DMS53 treated with DMSO at 0.1 percent for 48 hours (cell line): Measurements from ENCODE around the gene SALL4.
"Not testable (repeated sequence)": the region's sequence is repeated elsewhere in the genome, so short reads cannot be mapped to it uniquely, and the experiment has no call there.

Source experiments
- DNase-seq: peaks from one replicate; lab custom pipeline; 2025; ENCODE audit not compliant: unreplicated experiment; lab: John Stamatoyannopoulos, UW

Gene SALL4

DNA sequence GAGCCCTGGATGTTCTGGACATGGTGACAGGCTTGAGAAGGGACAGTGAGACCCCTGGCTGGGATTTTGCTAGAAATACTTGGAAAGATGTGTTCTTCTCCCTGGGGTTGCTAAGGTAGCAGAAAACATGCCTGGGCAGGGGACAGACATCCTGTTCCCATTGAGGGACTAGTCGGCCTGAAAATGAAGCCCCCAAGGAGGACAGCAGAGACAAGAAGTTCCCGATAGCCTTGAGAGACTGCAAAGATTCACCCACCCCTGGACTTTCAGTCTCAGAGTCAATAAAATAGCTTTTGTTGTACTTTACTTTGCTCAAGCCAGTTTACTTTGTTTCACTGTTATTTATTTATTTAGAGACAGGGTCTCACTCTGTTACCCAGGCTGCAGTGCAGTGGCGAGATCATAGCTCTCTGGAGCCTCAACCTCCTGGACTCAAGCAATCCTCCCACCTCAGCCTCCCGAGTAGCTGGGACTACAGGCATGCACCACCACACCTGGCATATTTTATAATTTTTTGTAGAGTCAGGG, 62.5 kb downstream of the SALL4 start:
- no peak for DNase-seq

DNA sequence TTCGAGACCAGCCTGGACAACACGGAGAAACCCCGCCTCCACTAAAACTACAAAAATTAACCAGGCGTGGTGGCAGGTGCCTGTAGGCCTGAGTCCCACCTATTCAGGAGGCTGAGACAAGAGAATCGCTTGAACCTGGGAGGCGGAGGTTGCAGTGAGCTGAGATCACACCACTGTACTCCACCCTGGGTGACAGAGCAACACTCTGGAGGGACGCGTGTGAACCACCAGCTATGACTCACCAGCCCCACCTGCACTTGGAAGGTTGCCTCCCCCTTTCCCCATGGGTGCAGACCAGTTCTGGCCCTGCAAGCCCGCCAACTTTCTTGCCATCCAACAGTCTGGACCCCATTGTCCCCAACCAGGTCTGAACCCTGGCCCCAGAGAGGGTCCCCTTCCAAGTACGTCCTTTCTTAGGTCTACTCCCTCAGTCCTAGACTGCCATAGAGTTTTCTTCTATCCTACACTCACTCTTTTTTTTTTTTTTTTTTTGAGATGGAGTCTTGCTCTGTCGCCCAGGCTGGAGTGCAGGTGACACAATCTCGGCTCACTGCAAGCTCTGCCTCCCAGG, 63.4 kb downstream of the SALL4 start:
- no peak for DNase-seq

DNA sequence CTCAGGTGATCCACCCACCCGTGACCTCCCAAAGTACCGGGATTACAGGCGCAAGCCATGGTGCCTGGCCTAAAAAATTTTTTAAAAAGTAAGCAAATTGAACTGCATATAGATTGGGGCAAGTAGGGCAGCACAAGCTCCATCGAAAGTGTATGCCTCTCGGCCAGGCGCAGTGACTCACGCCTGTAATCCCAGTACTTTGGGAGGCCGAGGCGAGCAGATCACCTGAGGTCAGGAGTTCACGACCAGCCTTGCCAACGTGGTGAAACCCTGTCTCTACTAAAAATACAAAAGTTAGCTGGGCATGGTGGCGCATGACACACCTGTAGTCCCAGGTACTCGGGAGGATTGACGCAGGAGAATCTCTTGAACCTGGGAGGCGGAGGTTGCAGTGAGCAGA, 64.1 kb downstream of the SALL4 start:
- DNase-seq: not testable (repeated sequence)

DNA sequence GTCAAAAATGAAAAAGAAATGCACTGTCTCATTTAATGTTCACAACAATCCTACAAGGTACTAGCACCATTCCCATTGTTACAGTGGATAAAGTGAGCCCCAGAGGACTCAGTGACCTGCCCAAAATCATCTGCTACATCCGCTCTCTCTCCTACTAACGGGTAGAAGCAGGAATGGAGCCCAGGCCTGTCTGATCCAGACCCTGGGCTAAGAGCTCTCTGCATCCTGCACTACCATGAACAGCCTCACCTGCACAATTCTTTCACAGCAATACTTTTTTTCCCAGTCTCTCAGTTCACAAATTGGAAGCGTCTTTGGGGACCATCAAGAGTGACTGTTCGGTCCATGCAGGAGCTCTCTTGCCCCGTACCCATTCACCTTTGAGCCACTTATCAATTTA, 65.4 kb downstream of the SALL4 start:
- no peak for DNase-seq

DNA sequence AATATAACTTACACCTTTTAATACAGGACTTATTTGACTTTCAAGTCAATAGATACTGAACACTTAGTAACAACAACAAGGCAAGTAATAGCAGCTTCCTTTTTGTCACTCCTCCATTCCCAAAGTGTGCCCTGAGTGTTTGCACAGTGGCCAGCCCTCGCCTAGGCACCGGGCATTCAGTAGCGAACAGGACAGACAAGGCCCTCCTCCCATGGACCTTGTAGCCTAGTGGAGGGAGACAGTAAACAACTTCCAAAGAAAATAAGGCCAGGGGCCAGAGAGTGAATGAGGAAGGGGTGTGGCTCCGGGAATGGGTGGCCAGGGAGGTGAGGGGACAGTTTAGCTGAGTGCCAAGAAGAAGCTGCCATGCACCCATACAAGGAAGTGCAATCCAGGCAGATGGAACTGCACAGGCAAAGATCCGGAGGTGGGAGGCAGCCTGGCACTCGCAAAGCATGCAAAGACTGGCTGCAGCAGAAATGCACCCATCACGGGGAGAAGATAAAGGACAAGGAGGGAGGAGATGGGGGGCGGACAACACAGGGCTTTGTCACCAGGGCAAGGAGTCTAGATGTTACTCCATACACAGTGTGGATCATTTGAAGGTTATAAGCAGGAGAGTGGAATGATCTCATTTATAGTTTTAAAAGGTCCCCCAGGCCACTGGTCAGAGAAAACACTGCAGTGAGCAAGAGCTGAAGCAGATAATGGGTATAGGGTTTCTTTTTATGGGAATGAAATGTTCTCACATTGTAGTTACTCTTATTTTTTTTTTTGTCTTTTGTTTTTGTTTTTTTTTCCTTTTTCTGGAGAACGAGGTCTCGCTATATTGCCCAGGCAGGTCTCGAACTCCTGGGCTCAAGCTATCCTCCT, 66.4 kb downstream of the SALL4 start:
- no peak for DNase-seq

DNA sequence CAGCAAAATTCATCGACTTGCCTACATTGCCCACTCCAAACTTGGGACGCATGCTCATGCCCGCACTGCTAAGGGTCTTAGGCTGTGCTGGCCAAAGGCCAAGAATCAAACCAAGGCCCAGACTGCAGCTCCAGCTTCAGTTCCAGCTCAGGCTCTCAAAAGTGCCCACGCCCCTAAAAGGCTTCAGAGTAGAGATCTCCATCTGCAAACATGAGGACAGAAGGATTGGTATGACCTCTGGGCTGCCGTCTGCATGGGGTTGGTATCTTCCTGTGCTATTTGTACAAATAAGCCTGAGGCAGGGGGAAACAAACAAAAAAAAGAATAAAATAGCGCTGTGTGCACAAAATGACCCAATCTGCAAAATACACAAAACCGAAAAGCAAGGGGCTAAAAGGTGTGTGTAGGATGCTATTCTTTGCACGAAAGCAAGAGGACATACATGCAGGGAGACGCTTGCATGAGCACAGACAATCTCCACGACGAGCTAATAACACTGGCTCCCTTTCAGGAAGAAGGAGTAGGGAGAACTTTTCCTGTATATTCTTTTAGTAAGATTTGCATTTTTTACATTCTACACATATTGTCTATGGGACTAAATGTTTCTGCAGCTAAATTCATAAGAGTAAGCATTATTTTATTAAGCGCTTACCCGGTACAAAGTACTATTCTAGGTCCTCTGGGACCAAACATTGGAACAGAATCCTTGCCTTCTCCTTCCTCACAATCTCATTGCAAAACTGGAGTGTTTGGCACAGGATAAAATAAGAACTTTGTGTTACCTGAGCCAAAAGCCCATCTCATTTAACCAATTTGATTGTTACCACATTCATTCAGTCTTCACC, 67.2 kb downstream of the SALL4 start:
- DNase-seq: no peak

DNA sequence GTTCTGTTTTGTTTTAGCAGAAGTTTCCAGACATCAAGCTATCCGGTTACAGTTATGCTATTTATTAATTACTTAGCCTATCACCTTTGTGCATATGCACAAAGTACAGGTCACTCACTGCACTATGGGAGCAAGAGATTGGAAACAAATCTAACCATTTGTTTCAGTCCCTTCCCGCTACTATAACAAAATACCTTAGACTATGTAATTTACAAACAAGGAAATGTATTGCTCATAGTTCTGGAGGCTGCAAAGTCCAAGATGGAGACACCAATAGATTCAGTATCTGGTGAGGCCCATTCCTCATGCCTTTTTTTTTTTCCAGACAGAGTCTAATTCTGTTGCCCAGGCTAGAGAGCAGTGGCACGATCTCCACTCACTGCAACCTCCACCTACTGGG, 69.3 kb downstream of the SALL4 start:
- DNase-seq: no peak
